ENCODE results near the gene BRD3OS. TPM values are rescaled to one million over a fixed set of nuclear protein-coding genes. Genes with fewer than 3 reads are reported as not detected.

Gene BRD3OS
- total RNA-seq, 2 experiments from 2014 or later, result 13.5 to 16.0 TPM

DNA sequence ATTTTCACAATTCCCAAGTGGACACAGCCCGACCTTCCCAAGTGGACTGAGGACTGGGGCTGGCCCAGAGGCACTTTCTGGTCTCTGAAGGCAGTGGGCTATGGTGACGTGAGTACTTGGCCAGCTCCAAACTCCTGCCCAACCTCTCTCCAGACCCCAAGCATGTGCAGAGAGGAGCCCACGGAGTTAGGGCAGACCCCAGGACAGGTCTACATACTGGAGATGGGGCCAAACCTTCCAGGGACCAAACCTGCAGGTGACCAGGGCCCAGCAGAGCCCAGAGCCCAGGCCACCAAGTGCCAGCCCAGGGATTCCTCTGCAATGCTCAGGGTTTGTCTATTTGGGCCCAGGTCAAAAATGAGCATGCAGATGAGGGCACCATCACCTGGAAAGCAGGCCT is 27.2 kb downstream of the BRD3OS start:
- Mint-ChIP-seq H3K4me1 (ENCODE audit: low read depth) (no peaks in the 10 kb centered on the region), H3K27me3 (ENCODE audit: low read depth) (no peaks in the 10 kb centered on the region), H3K36me3 (ENCODE audit: low read depth) (peaks cover 19% of the 10 kb centered on the region), H3K9me3 (ENCODE audit: insufficient read depth) (no peaks in the 10 kb centered on the region), H3K27ac (no peak overlapping the region), H3K4me3 (no peak overlapping the region)
- DNase-seq (no peak), ATAC-seq (no peak)
- ChIA-PET CTCF (no interaction called here), POLR2A (no interaction called here)

DNA sequence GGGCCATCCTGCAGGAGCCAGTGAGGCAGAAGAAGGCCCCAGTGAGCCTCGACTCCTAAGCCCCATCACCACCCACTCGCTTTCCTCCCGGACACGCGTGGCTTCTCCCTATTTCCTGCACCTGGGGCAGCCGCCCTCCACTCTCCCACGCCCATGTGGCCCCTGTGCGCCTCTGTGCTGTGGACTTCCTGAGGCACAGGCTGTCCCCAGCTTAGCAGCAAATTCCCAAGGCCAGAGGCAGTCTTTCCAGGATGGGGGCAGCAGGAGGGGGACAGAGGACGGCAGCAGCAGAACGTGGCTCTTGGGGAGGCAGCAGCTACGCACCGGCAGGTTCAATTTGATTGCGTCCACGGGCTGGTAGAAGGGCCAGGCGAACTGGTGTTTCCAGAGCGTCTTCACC is 27.7 kb downstream of the BRD3OS start:
- ATAC-seq, result no peak
- DNase-seq, result no peak
- CTCF ChIA-PET, result no interaction called here
- Mint-ChIP-seq H3K27ac (no peak overlapping the region), H3K36me3 (ENCODE audit: low read depth) (peaks cover 15% of the 10 kb centered on the region), H3K27me3 (ENCODE audit: low read depth) (no peaks in the 10 kb centered on the region), H3K4me3 (no peak overlapping the region), H3K9me3 (ENCODE audit: insufficient read depth) (no peaks in the 10 kb centered on the region), H3K4me1 (ENCODE audit: low read depth) (no peaks in the 10 kb centered on the region)
- POLR2A ChIA-PET, result no interaction called here

DNA sequence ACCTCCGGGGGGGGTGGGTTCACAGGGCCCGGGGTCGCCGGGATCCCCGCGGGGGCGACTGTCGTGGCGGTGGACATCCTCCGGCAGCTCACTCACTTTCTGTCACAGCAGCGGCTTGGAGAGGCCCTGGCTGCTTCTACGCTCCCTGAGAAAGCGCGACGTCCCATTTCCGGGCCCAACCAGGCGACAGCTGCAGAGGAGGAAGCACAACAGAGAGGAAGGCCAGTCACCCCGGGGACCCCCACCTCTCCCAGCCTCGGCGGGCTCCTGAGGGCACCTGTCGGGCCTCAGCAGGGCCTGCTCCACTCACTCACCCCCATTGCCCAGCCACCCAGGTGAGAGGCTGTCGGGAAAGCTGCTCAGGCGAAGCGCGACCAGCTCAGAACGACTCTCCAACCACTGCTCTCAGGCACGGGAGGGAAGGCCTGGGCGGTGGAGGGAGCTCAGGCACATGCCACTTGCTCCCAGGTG is 28.2 kb downstream of the BRD3OS start:
- Mint-ChIP-seq H3K4me3 (no peak overlapping the region), H3K36me3 (ENCODE audit: low read depth) (peaks cover 10% of the 10 kb centered on the region), H3K9me3 (ENCODE audit: insufficient read depth) (no peaks in the 10 kb centered on the region), H3K4me1 (ENCODE audit: low read depth) (no peaks in the 10 kb centered on the region), H3K27ac (no peak overlapping the region), H3K27me3 (ENCODE audit: low read depth) (no peaks in the 10 kb centered on the region)
- ATAC-seq (no peak), DNase-seq (no peak)
- ChIA-PET CTCF (no interaction called here), POLR2A (no interaction called here)

DNA sequence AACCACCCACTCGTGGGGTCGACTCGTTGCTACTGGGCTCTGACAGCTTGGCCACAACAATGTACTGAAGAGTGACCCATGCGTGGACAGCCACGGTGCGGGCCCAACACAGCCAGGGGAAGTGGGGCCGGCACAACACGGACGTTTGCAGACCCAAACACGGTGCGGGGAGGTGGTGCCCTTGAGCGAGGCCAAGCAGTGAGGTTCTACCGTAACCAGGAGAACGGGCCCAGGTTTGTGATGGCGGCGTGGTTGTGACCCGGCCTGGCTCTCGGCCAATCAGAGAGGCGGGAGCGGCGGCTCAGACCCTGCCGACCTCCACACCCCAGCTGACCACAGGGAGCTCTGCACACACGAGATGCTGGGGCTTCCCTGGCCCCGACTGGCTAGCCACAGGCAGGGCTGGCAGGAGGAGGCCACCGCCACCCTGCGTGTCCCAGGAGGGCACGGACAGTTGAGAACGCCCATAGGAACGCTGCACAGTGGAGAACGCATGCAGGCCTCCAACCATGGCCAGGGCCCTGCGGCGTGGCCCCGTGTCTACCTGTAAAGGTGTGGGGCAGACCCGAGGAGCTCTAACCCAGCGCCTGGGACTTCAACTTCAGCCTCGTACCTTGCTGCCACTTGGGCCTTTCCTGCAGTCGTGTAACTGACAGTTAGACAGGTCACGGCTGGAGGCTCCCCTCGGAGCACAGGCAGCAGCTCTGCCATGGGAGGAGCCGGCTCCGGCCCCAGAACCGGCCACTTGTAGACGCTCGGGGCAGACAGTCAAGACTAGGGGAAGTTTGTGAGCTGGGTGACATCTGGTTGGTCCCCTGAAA is 28.9 kb downstream of the BRD3OS start:
- H3K27me3 Mint-ChIP-seq (ENCODE audit: low read depth), result no peaks in the 10 kb centered on the region
- POLR2A ChIA-PET, result no interaction called here
- H3K4me1 Mint-ChIP-seq (ENCODE audit: low read depth), result peaks cover 3% of the 10 kb centered on the region
- ATAC-seq (no peak), DNase-seq (no peak)
- H3K36me3 Mint-ChIP-seq (ENCODE audit: low read depth), result peaks cover 7% of the 10 kb centered on the region
- CTCF ChIA-PET, result no interaction called here
- no peaks in the 10 kb centered on the region for H3K9me3 Mint-ChIP-seq (ENCODE audit: insufficient read depth)
- H3K4me3 Mint-ChIP-seq, result no peak overlapping the region
- no peak overlapping the region for H3K27ac Mint-ChIP-seq

DNA sequence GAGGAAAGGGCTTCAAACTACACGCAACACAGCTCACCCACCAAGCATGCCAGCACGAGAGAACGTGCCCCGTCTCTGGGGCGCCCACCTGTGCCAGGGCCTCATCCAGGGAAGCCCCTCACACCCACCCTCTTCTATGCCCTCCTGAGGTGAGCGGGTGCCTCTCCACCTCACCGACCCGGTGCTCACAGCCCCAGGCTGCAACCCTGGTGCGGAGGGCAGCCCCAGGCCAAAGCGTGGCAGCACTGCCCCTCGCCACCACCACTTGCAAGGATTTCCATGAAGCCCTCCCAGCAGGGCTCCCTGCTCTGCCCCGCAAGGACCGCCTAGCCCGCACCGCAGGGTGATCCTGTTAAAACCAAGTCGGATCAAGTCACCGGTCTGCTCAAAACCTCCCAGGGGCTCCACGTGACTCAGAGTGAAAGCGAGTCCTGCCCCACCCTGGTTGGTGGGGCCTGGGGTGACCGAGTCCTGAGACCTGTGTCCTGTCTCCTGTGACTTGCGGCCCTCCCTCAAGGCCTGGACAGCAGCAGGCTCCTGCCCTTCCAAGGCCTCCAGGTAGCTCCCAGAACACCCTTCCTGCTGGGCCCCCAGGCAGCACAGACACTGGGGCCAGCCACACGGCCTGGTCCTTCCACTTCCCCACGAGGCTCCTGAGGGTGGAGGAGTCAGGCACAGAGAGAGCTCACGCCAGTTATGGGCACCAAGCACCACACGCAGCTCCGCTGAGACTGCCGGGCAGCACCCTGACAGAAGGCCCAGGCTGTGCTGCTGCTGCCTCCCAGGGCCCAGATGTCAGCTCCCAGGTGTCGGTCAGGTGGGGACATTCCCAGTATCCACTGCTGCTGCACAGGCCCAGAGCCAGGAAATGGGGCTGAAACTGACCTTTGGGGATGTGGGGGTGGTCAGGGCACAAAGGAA is 29.9 kb downstream of the BRD3OS start:
- POLR2A ChIA-PET, result no interaction called here
- CTCF ChIA-PET, result no interaction called here
- ATAC-seq (no peak), DNase-seq (no peak)
- Mint-ChIP-seq H3K4me3 (no peak overlapping the region), H3K4me1 (ENCODE audit: low read depth) (peaks cover 10% of the 10 kb centered on the region), H3K9me3 (ENCODE audit: insufficient read depth) (no peaks in the 10 kb centered on the region), H3K27me3 (ENCODE audit: low read depth) (no peaks in the 10 kb centered on the region), H3K36me3 (ENCODE audit: low read depth) (peaks cover 7% of the 10 kb centered on the region), H3K27ac (no peak overlapping the region)

- Mint-ChIP-seq H3K36me3 (ENCODE audit: low read depth) (peaks cover 6% of the 10 kb centered on the region), H3K27ac (no peak overlapping the region), H3K4me1 (ENCODE audit: low read depth) (peaks cover 18% of the 10 kb centered on the region), H3K4me3 (no peak overlapping the region), H3K27me3 (ENCODE audit: low read depth) (no peaks in the 10 kb centered on the region), H3K9me3 (ENCODE audit: insufficient read depth) (no peaks in the 10 kb centered on the region)
- no peak for DNase-seq
- ChIA-PET POLR2A (no interaction called here), CTCF (no interaction called here)
- no peak for ATAC-seq
These were observed 30.7 kb downstream of the BRD3OS start for GRCh38 chr9:134055981-134056461.

DNA sequence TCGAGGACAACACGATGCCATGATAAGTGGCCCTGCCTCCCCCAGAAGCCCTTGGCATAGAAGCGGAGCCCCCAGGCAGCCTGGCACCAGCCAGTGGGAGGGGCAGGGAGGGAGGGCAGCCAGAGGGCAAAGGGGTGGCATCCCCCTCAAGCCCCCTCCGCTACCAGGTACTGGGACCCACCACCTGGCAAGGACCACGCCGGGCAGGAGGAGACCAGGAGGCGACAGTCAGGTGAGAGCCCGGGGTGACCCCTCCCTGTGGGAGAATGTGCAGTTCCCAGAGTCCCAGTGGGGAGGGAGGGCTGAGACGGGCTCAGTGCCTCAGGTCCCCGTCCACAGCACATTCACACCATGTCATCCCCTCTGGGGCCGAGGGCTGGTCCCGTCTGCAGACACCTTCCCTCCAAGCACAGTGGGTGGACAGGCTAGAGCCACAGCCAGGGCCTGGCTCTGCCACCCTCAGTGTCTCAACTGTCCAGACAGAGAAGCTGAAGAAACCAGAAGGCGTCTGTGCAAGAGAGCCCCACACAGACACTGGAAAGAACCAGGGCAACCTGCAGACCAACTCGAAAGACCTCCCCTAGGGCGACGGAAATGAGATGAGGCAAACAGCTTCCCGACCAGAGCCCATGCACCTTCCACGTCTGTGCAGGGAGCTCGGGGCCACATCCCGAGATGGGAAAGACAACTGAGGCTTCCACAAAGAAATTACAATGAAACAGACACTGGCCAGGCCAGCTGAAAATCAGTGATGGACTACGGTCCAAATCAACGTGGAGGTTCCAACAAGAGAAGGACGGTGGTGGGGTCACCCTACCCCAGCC is 31.4 kb downstream of the BRD3OS start:
- ChIA-PET CTCF (no interaction called here), POLR2A (no interaction called here)
- DNase-seq, result no peak
- Mint-ChIP-seq H3K9me3 (ENCODE audit: insufficient read depth) (no peaks in the 10 kb centered on the region), H3K27ac (no peak overlapping the region), H3K36me3 (ENCODE audit: low read depth) (no peaks in the 10 kb centered on the region), H3K27me3 (ENCODE audit: low read depth) (no peaks in the 10 kb centered on the region), H3K4me1 (ENCODE audit: low read depth) (peaks cover 18% of the 10 kb centered on the region), H3K4me3 (no peak overlapping the region)
- ATAC-seq, result no peak

- no peaks in the 10 kb centered on the region for H3K9me3 Mint-ChIP-seq (ENCODE audit: insufficient read depth)
- CTCF ChIA-PET, result no interaction called here
- H3K36me3 Mint-ChIP-seq (ENCODE audit: low read depth), result no peaks in the 10 kb centered on the region
These were observed 32.0 kb downstream of the BRD3OS start for GRCh38 chr9:134057307-134057657.

GRCh38 chr9:134057751-134058701 is 32.7 kb downstream of the BRD3OS start:
- H3K4me3 Mint-ChIP-seq, result no peak overlapping the region
- CTCF ChIA-PET, result no interaction called here
- no peak overlapping the region for H3K27ac Mint-ChIP-seq
- H3K27me3 Mint-ChIP-seq (ENCODE audit: low read depth), result no peaks in the 10 kb centered on the region
- H3K4me1 Mint-ChIP-seq (ENCODE audit: low read depth), result peaks cover 18% of the 10 kb centered on the region
- POLR2A ChIA-PET, result no interaction called here
- no peaks in the 10 kb centered on the region for H3K9me3 Mint-ChIP-seq (ENCODE audit: insufficient read depth)
- DNase-seq (no peak), ATAC-seq (no peak)
- no peaks in the 10 kb centered on the region for H3K36me3 Mint-ChIP-seq (ENCODE audit: low read depth)

More at GRCh38 chr9:134057307-134057657, 32.0 kb downstream of the BRD3OS start:
- no peaks in the 10 kb centered on the region for H3K27me3 Mint-ChIP-seq (ENCODE audit: low read depth)
- POLR2A ChIA-PET, result no interaction called here
- DNase-seq (no peak), ATAC-seq (no peak)
- no peak overlapping the region for H3K27ac Mint-ChIP-seq
- H3K4me3 Mint-ChIP-seq, result no peak overlapping the region
- H3K4me1 Mint-ChIP-seq (ENCODE audit: low read depth), result peaks cover 18% of the 10 kb centered on the region

- no peaks in the 10 kb centered on the region for H3K27me3 Mint-ChIP-seq (ENCODE audit: low read depth)
- ChIA-PET CTCF (no interaction called here), POLR2A (interaction anchor here (0.6 kb wide), 1 partner anchor 80 kb away, joined by 4 read pairs; no protein-coding TSS in a partner anchor)
- ATAC-seq, result no peak
- no peaks in the 10 kb centered on the region for H3K9me3 Mint-ChIP-seq (ENCODE audit: insufficient read depth)
- H3K27ac Mint-ChIP-seq, result no peak overlapping the region
- H3K36me3 Mint-ChIP-seq (ENCODE audit: low read depth), result no peaks in the 10 kb centered on the region
- no peak for DNase-seq
- no peak overlapping the region for H3K4me3 Mint-ChIP-seq
- peaks cover 18% of the 10 kb centered on the region for H3K4me1 Mint-ChIP-seq (ENCODE audit: low read depth)
These were observed 33.4 kb downstream of the BRD3OS start for GRCh38 chr9:134058716-134059115.

- ATAC-seq (no peak), DNase-seq (no peak)
- no peaks in the 10 kb centered on the region for H3K27me3 Mint-ChIP-seq (ENCODE audit: low read depth)
- H3K9me3 Mint-ChIP-seq (ENCODE audit: insufficient read depth), result no peaks in the 10 kb centered on the region
- H3K4me3 Mint-ChIP-seq, result no peak overlapping the region
- peaks cover 18% of the 10 kb centered on the region for H3K4me1 Mint-ChIP-seq (ENCODE audit: low read depth)
- no peak overlapping the region for H3K27ac Mint-ChIP-seq
- H3K36me3 Mint-ChIP-seq (ENCODE audit: low read depth), result no peaks in the 10 kb centered on the region
- ChIA-PET CTCF (interaction anchor here (1.2 kb wide), 1 partner anchor 34 kb away, joined by 3 read pairs; the partner anchor contains the start of gene BRD3OS), POLR2A (interaction anchor here (0.6 kb wide), 1 partner anchor 80 kb away, joined by 4 read pairs; no protein-coding TSS in a partner anchor)
These were observed 33.9 kb downstream of the BRD3OS start for GRCh38 chr9:134059188-134059641.
